ENCODE data around the gene TRIM17. TPM values are rescaled to one million over a fixed set of nuclear protein-coding genes. Genes with fewer than 3 reads are reported as not detected.

TRIM17 gene
- total RNA-seq, 4 donors from 2014 or later = not detected

DNA sequence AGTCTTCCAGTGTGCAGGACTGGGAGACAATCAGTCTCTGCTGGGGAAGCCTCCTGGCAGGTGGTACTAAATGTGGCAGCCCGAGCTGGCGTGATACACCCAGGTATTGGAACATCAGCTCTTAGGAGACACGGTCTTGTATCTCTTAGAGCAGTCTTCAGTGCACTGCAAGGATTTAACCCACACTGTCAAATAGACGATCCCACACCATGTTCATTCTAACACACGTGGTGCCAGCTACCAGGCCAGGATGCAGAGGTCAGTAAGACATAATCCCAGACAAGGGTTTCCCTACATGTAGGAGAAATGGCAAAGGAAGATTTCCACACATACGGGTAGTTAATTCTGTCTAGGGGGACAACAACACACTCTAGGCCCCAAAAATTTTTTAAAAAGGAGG, 18.7 kb downstream of the TRIM17 start:
- H3K4me3 ChIP-seq = no peak overlapping the region
- no peaks in the 10 kb centered on the region for H3K27me3 ChIP-seq
- peaks cover 0 to 1% (median 0%) of the 10 kb centered on the region in 4 donors for H3K4me1 ChIP-seq
- H3K9me3 ChIP-seq = no peaks in the 10 kb centered on the region
- in situ Hi-C loops (cut with MboI; ENCODE audit: low pct_ligation_motif_present in 1 of 4, low pct_unique_long_range_greater_than_20kb in 1 of 4, low sequenced_read_pairs in 3 of 4) (no loop called here), intact Hi-C loops (cut with DNase I; ENCODE audit: low total_unique reads) (no loop called here)
- WGBS, 2 donors (ENCODE audit: low coverage in 1 of 2) = 89% methylated on average over 6 of the region's 6 CpGs; no CpG with 5 or more reads in 1 of the 2 donors
- DNase-seq = no peak
- peaks cover 0 to 25% (median 6%) of the 10 kb centered on the region in 4 donors for H3K36me3 ChIP-seq
- TF ChIP-seq CTCF (IDR thresholded peaks at IDR 0.05) = no peak
- no peak for TF ChIP-seq POLR2A (IDR thresholded peaks at IDR 0.05)
- TF ChIP-seq POLR2AphosphoS5 (IDR thresholded peaks at IDR 0.05) = no peak
- H3K27ac ChIP-seq = no peak overlapping the region

- 80 to 90% methylated on average over 1 to 21 of the region's 21 CpGs for WGBS, 2 donors (ENCODE audit: low coverage in 1 of 2)
- in situ Hi-C loops (cut with MboI; ENCODE audit: low pct_ligation_motif_present in 1 of 4, low pct_unique_long_range_greater_than_20kb in 1 of 4, low sequenced_read_pairs in 3 of 4) (no loop called here), intact Hi-C loops (cut with DNase I; ENCODE audit: low total_unique reads) (no loop called here)
- Histone ChIP-seq H3K36me3 (peaks cover 0 to 25% (median 6%) of the 10 kb centered on the region in 4 donors), H3K4me3 (no peak overlapping the region), H3K27me3 (no peaks in the 10 kb centered on the region), H3K4me1 (no peaks in the 10 kb centered on the region), H3K27ac (no peak overlapping the region), H3K9me3 (no peaks in the 10 kb centered on the region)
- no peak for DNase-seq
- TF ChIP-seq EP300 (IDR thresholded peaks at IDR 0.05; ENCODE audit: low read depth) = no peak
- no peak for TF ChIP-seq POLR2A (IDR thresholded peaks at IDR 0.05)
- no peak for TF ChIP-seq CTCF (IDR thresholded peaks at IDR 0.05)
- TF ChIP-seq POLR2AphosphoS5 (IDR thresholded peaks at IDR 0.05) = no peak
Measured at GRCh38 chr1:228396770-228397662, 19.6 kb downstream of the TRIM17 start.

DNA sequence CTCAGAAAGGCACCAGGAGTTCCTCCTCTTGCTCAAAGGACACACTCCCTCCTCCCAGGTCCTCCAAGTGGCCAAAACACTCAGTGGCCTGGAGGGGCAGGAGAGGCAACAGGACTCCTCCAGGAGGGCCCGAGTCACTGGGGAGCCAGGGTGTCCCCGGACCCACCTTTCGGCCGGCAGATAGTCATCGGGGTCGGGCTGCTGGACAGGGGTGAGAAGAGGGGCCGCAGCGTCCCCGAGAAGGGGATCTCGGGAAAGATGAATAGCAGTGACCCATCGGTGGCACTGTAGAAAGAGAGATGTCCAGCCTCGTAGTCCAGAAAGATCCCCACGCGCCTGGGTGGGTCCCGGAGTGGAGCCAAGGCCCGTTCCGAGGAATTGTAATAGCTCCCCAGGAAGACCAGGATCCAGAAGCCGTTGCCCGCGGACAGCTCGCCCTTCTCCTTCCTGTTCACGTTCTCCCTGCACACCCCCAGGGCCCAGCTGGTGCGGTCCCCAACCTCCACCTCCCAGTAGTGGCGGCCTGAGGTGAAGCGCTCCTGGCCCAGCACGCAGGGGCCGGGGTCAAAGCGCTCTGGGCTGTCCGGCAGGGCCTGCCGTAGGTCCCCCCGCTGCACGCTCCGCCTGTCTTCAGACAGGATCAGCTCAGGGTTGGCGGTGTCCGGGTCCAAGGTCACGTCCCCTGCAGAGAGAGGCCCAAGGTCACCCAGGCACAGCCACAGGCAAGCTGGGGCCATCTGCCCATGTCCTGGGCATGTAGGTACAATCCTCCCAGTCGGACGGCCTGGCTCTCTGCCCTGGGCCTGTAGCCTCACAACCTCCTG, 21.9 kb downstream of the TRIM17 start:
- Histone ChIP-seq H3K4me3 (no peak overlapping the region), H3K27ac (no peak overlapping the region), H3K36me3 (peaks cover 0 to 19% (median 6%) of the 10 kb centered on the region in 4 donors), H3K9me3 (no peaks in the 10 kb centered on the region), H3K4me1 (no peaks in the 10 kb centered on the region), H3K27me3 (no peaks in the 10 kb centered on the region)
- 95% methylated on average over 38 of the region's 38 CpGs; no CpG with 5 or more reads in 1 of the 2 donors for WGBS, 2 donors (ENCODE audit: low coverage in 1 of 2)
- in situ Hi-C loops (cut with MboI; ENCODE audit: low pct_ligation_motif_present in 1 of 4, low pct_unique_long_range_greater_than_20kb in 1 of 4, low sequenced_read_pairs in 3 of 4) (no loop called here), intact Hi-C loops (cut with DNase I; ENCODE audit: low total_unique reads) (no loop called here)
- no peak for TF ChIP-seq CTCF (IDR thresholded peaks at IDR 0.05)
- no peak for TF ChIP-seq EP300 (IDR thresholded peaks at IDR 0.05; ENCODE audit: low read depth)
- no peak for DNase-seq
